ENCODE results near the gene PTGDS.

PTGDS gene

DNA sequence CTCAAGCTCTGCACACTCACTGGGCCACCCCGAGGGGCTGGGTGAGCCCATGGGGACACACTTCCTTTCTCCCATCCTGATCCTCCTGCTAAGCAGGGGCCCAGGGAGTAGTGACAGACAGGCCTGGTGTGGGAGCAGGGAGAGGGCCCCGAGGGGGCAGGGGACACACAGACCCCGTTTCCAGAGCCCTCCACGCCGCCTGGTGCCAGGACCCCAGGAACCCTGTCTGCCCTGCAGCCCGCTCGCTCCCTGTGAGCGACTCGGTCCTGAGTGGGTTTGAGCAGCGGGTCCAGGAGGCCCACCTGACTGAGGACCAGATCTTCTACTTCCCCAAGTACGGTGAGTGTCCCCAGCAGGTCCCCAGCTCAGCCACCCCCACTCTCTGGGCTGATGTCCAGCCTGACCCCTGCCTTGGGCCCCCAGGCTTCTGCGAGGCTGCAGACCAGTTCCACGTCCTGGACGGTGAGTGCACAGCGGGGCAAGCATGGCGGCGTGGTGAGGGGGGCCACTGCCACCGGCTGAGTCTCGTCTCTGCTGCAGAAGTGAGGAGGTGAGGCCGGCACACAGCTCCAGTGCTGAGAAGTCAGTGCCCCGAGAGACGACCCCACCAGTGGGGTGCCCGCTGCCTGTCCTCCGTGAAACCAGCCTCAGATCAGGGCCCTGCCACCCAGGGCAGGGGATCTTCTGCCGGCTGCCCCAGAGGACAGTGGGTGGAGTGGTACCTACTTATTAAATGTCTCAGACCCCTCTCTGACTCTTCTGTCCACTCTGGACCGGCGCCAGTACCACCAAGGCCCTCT is 30.9 kb upstream of the PTGDS start:
- no peak for DNase-seq

- DNase-seq = no peak
Observed at GRCh38 chr9:136947028-136947891, 30.0 kb upstream of the PTGDS start.

- DNase-seq = peak; percentile 60
Observed at GRCh38 chr9:136947955-136948510, 29.3 kb upstream of the PTGDS start.

GRCh38 chr9:136949239-136949816 is 28.0 kb upstream of the PTGDS start:
- DNase-seq = no peak

GRCh38 chr9:136949817-136950655 is 27.3 kb upstream of the PTGDS start:
- DNase-seq = peak; percentile 95

DNA sequence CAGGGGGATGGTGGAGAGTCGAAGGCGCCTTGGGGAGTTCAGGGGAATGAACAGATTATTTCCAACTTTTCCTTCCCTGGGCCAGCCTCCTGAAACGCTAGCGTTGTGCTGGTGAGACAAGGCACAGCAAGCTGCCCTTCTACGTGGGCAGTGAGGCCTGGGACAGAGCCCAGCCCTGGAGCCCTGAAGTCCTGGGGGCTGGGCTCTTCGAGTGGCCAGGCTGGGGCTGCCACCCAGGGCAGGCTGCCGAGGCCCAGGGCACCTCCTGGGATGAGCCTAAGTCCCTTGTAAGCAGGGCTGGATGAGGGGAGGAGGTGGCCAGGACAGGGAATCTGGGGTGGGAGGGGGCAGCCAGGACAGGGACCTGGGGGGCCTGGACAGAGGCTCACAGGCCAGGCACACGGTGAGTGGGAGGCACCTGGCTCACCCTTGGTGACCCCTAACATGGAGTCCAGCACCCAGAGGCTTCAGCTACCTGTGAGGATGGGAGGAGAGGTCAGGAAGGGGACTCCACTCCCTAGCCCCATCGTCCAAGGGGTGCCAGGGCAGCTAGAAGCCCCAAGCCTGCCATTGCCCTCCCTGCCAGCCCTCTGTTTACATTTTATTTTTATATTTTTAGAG is 26.5 kb upstream of the PTGDS start:
- no peak for DNase-seq

DNA sequence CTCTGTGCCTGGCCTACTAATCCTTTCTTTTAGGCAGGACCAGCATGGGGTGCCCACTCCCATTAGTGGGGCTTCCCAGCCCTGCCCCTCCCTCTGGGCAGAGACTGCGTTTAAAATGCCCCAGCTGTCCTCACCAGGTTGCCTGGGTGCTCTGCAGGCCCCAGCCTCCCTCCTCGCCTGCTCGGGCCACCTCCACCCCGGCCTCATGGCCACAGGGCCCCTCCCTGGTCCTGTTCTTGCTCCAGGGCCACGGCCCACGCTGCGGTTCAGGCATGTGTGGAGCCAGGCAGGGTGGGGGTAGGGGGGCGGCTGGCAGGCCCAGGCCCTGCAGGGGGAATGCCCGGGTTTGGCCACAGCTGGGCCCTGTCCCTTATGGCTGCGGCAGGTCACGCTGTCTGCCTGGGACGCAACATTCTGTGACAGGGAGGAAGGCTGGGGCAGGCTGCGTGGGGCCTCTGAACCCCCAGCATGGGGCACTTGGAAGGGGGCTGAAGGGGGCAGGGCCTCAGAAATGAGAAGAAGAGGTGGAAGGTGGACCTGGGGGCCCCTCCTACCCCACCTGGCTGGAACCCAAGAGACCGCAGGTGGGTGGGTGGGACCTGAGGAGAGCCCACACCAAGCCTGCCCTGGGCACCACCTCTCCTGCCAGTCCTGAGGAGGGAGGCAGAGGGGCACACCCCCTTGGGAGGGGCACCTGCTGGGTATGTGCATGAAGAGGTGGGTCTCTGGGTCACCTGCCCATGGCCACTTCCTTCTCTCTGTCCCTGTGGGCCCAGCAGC is 25.6 kb upstream of the PTGDS start, which contains the start of gene LCN12:
Gene LCN12, plus strand, starts transcription at position 733 of the 780 bp plus-strand sequence. CDS start 55 bp downstream, outside the sequence.
- no peak for DNase-seq

- DNase-seq = no peak
Observed at GRCh38 chr9:136952321-136952850, 24.9 kb upstream of the PTGDS start.

GRCh38 chr9:136952876-136953770 is 24.2 kb upstream of the PTGDS start:
- no peak for DNase-seq

DNA sequence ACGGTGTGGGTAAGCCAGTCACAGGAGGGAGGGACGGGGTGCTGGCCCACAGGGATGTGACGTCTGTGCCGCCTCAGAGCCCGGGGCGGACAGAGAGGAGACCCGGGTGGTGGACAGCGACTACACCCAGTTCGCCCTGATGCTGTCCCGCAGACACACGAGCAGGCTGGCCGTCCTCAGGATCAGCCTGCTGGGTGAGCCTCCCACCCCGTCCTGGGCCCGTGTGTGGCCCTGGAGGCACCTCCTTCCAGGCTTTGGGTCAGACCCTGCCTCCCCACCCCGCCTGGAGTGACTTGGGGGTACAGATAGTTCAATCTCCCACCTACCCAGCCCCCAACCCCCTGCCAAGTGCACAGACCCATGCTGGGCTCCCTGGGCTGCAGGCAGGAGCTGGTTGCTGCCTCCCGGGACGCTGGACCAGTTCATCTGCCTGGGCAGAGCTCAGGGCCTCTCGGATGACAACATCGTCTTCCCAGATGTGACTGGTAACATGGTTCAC is 23.5 kb upstream of the PTGDS start:
- no peak for DNase-seq

GRCh38 chr9:136954270-136955083 is 22.8 kb upstream of the PTGDS start:
- no peak for DNase-seq

GRCh38 chr9:136955202-136955942 is 21.9 kb upstream of the PTGDS start:
- no peak for DNase-seq

DNA sequence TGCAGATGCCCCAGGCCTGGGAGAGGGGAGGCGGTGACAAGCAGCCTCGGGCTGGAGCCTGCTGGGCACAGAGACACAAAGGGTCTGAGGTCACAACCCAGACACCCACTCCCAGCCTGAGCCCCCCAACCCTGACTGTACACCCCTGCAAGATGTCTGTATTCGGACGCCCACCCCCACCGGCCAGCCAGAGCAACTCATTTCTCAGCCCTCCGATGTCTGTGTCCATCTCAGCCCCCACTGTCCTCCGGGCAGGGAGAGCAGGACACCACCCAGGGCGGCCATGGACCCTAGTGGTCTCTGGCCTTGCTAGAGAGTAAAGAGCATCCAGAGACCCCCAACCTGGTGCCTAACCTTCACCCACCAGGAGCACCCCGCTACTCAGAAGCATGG is 21.4 kb upstream of the PTGDS start:
- DNase-seq = no peak

DNA sequence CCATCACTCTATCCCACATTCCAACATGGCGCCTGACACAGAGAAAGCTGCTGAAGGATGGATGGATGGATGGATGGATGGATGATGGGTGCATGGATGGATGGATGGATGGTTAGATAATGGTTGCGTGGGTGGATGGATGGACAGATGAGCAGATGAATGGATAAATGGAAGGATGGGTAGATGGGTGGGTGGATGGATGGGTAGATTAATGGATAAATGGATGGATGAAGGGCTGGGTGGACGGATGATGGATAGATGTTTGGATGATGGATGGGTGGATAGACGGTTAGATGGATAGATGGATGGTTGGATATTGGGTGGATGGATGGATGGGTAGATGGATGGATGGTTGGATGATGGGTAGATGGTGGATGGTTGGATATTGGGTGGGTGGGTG is 20.7 kb upstream of the PTGDS start:
- DNase-seq = no peak

- no peak for DNase-seq
Observed at GRCh38 chr9:136957461-136957860, 19.8 kb upstream of the PTGDS start.

DNA sequence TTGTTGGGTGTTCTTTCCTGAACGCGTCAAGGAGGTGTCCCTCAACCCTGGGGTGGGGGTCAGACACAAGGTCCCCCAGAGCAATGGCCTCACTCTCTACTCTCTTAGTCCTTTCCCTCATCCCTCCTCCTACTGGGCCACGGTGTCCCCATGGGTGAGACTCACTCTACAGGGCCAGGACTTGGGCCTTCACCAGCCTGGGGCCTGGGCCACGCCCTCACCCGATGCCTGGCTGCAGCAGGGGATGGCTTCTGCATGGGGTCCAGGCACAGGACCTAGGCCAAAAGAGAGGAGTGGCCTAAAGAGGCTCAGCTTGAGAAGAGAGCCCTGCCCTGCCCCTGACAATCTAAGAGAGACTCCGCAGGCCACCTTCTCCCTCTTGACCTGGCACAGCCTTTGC is 19.4 kb upstream of the PTGDS start:
- DNase-seq = no peak

- no peak for DNase-seq
Observed at GRCh38 chr9:136958473-136958872, 18.8 kb upstream of the PTGDS start.

All from NCI-H82 (cell line).